Fibroblast of skin of right biceps (primary cell): Measurements from ENCODE around the gene SOS2.
"Not testable (repeated sequence)": the region's sequence is repeated elsewhere in the genome, so short reads cannot be mapped to it uniquely, and the experiment has no call there.

Experiments used
- DNase-seq: peaks from one replicate; pipeline ENCODE4 v3.0.0-alpha.2; 2013

The SOS2 gene

GRCh38 chr14:50225067-50225973, 6.1 kb downstream of the SOS2 start:
- DNase-seq = peak; percentile 90

GRCh38 chr14:50222055-50222613, 9.2 kb downstream of the SOS2 start:
- DNase-seq = peak; percentile 33

GRCh38 chr14:50218501-50218900, 12.9 kb downstream of the SOS2 start:
- no peak for DNase-seq

GRCh38 chr14:50215416-50215815, 16.0 kb downstream of the SOS2 start:
- DNase-seq = no peak

- no peak for DNase-seq
Observed at GRCh38 chr14:50213795-50214194, 17.6 kb downstream of the SOS2 start.

GRCh38 chr14:50212726-50213125, 18.7 kb downstream of the SOS2 start:
- no peak for DNase-seq

- no peak for DNase-seq
Observed at GRCh38 chr14:50210074-50210473, 21.3 kb downstream of the SOS2 start.

GRCh38 chr14:50198499-50198898, 32.9 kb downstream of the SOS2 start:
- no peak for DNase-seq

GRCh38 chr14:50191499-50191898, 39.9 kb downstream of the SOS2 start:
- no peak for DNase-seq

- DNase-seq = no peak
Observed at GRCh38 chr14:50186107-50186506, 45.3 kb downstream of the SOS2 start.

- DNase-seq = peak; percentile 9
Observed at GRCh38 chr14:50173891-50174290, 57.5 kb downstream of the SOS2 start.

- no peak for DNase-seq
Observed at GRCh38 chr14:50171895-50172294, 59.5 kb downstream of the SOS2 start.

GRCh38 chr14:50167381-50167780, 64.0 kb downstream of the SOS2 start:
- not testable (repeated sequence) for DNase-seq

GRCh38 chr14:50156111-50156510, 75.3 kb downstream of the SOS2 start:
- DNase-seq = no peak

GRCh38 chr14:50148799-50149198, 82.6 kb downstream of the SOS2 start:
- DNase-seq = no peak

- DNase-seq = peak; percentile 60
Observed at GRCh38 chr14:50139192-50139591, 92.2 kb downstream of the SOS2 start.

- no peak for DNase-seq
Observed at GRCh38 chr14:50127802-50128201, 103.6 kb downstream of the SOS2 start.

- DNase-seq = no peak
Observed at GRCh38 chr14:50123062-50123461, 108.3 kb downstream of the SOS2 start.

GRCh38 chr14:50122291-50122690, 109.1 kb downstream of the SOS2 start:
- DNase-seq = no peak

- no peak for DNase-seq
Observed at GRCh38 chr14:50121486-50121885, 109.9 kb downstream of the SOS2 start.

- DNase-seq = no peak
Observed at GRCh38 chr14:50117456-50117855, 113.9 kb downstream of the SOS2 start.

GRCh38 chr14:50116966-50117365, 114.4 kb downstream of the SOS2 start:
- DNase-seq = no peak

GRCh38 chr14:50116181-50116956, 115.0 kb downstream of the SOS2 start, which contains the start of gene VCPKMT:
VCPKMT (minus strand) TSS chr14:50116572; CDS start chr14:50116552, 20 bp downstream.
- DNase-seq = peak; percentile 94
